Fibroblast of pulmonary artery (primary cell): ENCODE data around the gene LEMD2.
A peak's percentile ranks its signal among the peaks of the same experiment; 100 is the strongest.

Experiments
- DNase-seq: peaks from one replicate; pipeline ENCODE4 v3.0.0-alpha.2; 2010; ENCODE audit warnings: low read depth
- H3K4me3 ChIP-seq: replicated peaks from 2 replicates; pipeline ENCODE4 v1.5.1; 2011; ENCODE audit warnings: low read depth, mild to moderate bottlenecking, control low read depth, low read length, moderate library complexity
- TF ChIP-seq, protein P1 (sequence below): IDR thresholded peaks from 2 replicates; pipeline ENCODE4 v1.5.1; 2011; ENCODE audit warnings: mild to moderate bottlenecking, control low read depth, low read length, inconsistent platforms; ENCODE audit errors: missing control alignments

The LEMD2 gene

DNA sequence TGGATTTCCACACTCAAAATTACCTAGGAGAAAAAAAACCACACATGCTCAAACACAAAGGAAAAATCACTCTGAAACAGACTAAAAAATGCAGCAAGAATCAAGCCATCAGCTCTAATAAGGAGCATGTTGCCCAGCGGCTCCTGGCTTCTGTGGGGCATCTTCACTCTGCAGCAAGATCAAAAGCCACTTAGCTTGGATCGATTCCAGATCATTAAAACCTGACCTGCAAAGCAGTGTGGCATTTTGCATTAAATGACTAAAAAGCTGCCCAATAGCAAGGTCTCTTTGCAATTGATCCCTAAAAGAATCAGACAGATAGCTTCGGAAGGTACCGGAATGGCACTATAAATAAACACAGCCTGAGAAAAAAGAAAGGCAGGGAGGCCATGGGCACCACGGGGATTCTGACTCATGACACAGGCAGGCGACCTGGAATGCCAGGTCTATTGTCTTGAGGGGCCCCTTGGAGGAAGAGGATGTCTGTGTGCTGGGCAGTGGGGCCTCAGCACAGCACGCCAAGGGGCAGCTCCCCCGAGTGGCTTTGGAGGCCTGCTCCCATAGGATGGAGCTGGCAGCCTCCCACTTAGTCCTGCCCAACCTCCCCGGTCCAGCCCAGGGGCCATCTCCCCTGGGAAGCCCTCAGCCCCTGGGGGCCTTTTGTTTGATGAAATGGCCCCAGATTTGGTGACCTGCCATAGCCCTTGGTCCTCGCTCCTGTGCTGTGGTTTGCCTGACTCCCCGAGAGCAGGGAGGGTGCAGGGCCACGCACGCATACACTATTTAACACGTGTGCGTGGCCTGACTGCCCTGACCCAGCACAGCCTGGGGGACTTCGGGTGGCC, 7.6 kb downstream of the LEMD2 start:
- TF ChIP-seq, protein P1, sequence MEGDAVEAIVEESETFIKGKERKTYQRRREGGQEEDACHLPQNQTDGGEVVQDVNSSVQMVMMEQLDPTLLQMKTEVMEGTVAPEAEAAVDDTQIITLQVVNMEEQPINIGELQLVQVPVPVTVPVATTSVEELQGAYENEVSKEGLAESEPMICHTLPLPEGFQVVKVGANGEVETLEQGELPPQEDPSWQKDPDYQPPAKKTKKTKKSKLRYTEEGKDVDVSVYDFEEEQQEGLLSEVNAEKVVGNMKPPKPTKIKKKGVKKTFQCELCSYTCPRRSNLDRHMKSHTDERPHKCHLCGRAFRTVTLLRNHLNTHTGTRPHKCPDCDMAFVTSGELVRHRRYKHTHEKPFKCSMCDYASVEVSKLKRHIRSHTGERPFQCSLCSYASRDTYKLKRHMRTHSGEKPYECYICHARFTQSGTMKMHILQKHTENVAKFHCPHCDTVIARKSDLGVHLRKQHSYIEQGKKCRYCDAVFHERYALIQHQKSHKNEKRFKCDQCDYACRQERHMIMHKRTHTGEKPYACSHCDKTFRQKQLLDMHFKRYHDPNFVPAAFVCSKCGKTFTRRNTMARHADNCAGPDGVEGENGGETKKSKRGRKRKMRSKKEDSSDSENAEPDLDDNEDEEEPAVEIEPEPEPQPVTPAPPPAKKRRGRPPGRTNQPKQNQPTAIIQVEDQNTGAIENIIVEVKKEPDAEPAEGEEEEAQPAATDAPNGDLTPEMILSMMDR, result no peak
- no peak overlapping the region for H3K4me3 ChIP-seq
- DNase-seq, result peak; percentile 91

DNA sequence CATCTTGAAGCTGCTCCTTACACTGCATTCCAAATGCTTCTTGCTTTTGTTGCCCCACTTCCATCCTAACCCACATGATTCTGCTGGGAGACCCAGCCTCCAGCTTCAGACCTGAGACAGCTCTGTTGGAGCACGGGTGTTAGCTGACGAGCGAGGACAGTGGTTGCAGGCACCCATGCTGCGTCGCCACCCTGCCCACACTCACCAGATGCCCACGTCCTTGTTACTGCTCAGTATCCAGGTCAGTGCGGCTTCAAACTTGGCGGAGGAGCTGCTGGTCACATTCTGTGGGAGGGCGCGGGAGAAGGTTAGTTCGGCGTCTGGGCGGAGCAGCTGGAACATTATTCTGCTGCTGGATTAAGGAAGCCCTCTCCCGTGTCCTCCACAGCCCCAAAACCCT, 9.0 kb downstream of the LEMD2 start:
- H3K4me3 ChIP-seq, result no peak overlapping the region
- no peak for DNase-seq
- TF ChIP-seq, protein P1, result no peak

DNA sequence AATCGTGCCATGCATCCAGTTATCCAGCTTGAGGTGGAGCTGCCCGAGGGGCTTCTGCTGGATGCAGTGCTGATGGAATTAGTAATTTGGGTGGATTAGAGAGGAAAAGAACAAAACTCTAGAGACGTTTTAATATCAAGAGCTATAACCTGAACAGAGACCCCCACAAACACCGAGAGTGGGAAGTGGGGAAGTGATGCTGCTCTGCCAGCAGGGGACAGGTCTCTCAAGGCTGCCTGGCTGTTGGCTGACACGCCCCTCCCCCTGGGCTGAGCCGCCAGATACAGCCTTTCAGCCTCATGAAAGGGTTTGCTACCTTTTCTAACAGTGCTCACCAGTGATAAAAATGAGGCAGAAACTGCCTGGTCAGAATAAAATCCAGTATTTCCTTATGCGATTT, 9.6 kb downstream of the LEMD2 start:
- no peak overlapping the region for H3K4me3 ChIP-seq
- TF ChIP-seq, protein P1, result peak; percentile 7
- no peak for DNase-seq

DNA sequence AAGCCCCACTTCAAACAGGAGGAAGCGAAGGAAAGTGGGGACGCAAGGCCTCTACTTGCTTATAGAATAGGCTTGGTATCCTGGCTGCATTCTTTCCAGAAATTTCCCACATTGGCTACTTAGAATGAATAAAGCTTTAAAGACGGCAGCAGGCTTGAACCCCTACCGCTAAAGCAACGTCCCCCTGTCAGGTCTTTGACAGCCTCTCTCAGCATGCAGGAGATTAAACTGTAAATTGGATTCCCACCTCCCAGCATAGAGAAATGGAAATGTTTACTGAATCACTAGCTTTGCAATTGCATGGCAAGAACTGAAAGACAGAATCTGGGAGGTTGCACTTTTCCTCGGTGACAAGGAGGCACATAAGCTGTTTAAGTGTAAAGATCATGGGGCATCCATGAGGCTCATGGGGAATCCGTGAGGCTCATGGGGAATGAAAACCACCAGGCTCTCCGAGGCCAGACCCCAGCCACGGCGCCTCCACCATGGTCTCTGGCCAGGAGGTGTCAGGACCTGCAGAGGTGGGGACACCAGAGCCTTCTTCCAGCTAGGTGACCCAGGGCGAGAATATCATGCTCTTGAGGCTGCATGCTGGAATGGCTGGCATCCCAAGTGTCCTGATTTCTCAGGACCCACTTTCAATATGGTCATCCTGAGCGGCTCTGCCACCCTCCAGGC, 10.3 kb downstream of the LEMD2 start:
- no peak for DNase-seq
- TF ChIP-seq, protein P1, result no peak
- no peak overlapping the region for H3K4me3 ChIP-seq

DNA sequence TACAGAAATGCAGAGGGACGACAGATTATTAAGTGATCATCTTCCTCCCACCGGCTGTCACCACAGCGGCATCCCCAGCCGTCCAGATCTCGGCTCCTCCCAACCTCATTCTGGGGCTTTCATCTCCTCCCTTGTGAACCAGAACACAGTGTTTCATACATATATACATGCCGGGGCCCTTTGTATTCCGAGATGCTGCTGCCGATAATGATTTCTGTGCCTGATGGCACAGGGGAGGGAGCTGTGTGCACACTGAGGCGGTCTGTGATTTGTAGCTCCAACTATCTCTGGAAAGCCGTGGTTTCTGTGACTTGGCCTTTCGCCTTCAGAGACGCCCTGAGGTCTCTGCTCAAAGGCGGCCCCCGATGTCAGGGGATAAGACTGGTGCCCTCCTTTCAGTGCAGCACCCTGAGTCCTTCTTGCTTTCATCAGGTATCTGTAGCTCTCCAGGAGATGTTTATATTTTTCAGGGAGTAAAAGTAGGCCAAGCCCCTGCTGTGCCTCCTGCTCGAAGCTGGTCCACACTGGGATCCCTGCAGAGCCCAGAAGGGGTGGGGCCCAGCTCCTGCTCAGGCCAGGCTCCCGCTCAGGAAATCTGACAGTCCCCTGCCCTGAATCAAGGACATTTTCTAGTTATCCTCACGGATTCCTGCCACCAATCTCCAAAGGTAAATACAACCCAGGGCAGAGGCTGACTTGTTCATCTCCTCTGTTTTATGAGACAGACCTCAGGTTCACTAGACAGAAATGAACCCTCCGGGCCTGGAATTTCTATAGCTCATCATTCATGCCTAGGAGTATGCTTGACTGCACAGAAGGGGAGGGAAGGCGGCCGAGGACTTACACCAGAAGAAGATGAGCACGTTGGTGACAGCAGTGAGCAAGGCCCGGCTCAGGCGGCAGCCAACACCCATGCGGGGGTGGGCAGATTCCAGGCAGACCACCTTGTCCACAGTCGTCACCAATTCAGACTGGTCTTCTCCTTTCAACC, 11.2 kb downstream of the LEMD2 start:
- H3K4me3 ChIP-seq, result no peak overlapping the region
- TF ChIP-seq, protein P1, result no peak
- DNase-seq, result no peak

DNA sequence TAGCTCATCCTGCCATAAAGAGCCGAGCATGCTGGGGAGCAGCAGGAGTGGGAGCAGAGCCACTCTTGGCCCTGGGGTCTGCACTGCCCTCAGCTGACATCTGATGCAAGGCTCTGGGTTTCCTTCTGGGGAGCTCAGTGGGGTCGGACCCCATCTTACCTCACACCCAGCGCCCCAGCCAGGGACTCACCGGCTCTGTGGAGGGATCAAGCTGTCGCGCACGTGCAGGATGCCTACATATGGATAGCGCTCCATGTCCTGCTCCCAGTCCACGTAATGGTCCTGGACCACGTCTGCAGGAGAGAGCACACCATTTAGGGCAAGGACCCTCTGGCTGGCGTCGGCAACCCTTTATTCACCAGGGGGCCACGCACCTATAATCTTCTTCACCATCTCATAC, 12.2 kb downstream of the LEMD2 start:
- TF ChIP-seq, protein P1, result no peak
- no peak for DNase-seq

More for the DNA sequence above, 12.2 kb downstream of the LEMD2 start:
- H3K4me3 ChIP-seq, result no peak overlapping the region
